ENCODE measurements around the gene DHRSX. TPM values are rescaled to one million over a fixed set of nuclear protein-coding genes. Genes with fewer than 3 reads are reported as not detected.
"Not testable (repeated sequence)": the region's sequence is repeated elsewhere in the genome, so short reads cannot be mapped to it uniquely, and the experiment has no call there.

The DHRSX gene
- total RNA-seq, 1 experiment from 2014 or later: 14.0 TPM

GRCh38 chrX:2419418-2419817, 81.4 kb downstream of the DHRSX start:
- H3K79me2 ChIP-seq (ENCODE audit: low read length); H4K20me1 ChIP-seq (ENCODE audit: insufficient read depth, low read depth, low read length); H3K4me3 ChIP-seq (ENCODE audit: low read length); H3K9me3 ChIP-seq (ENCODE audit: low read length); H3K9me2 ChIP-seq (replicated peaks; ENCODE audit: insufficient read depth, low read length); DNase-seq; H3K27ac ChIP-seq (ENCODE audit: low read length); H3K4me2 ChIP-seq (ENCODE audit: low read depth, low read length, poor library complexity, severe bottlenecking); H3K27me3 ChIP-seq (ENCODE audit: low read length); H3K4me1 ChIP-seq (ENCODE audit: low read length); H3K9ac ChIP-seq (ENCODE audit: low read length); H2AFZ ChIP-seq (ENCODE audit: low read length); H3K36me3 ChIP-seq (ENCODE audit: insufficient read depth, low read length): not testable (repeated sequence)

GRCh38 chrX:2418000-2418399, 82.8 kb downstream of the DHRSX start:
- Histone ChIP-seq H3K4me3 (ENCODE audit: low read length) (no peak overlapping the region), H3K27me3 (ENCODE audit: low read length) (no peaks in the 10 kb centered on the region), H3K36me3 (ENCODE audit: insufficient read depth, low read length) (no peaks in the 10 kb centered on the region), H3K9me3 (ENCODE audit: low read length) (0 out of 2 replicates have a peak, but pooled peaks cover 7% of the 10 kb centered on the region), H3K4me2 (ENCODE audit: low read depth, low read length, poor library complexity, severe bottlenecking) (no peak overlapping the region), H3K79me2 (ENCODE audit: low read length) (0 out of 2 replicates have a peak, but pooled peaks cover 3% of the 10 kb centered on the region), H4K20me1 (ENCODE audit: insufficient read depth, low read depth, low read length) (no peaks in the 10 kb centered on the region), H3K9me2 (replicated peaks; ENCODE audit: insufficient read depth, low read length) (no peaks in the 10 kb centered on the region; the same call in 1 of the 2 replicates), H3K27ac (ENCODE audit: low read length) (no peak overlapping the region), H3K9ac (ENCODE audit: low read length) (no peak overlapping the region), H3K4me1 (ENCODE audit: low read length) (no peaks in the 10 kb centered on the region), H2AFZ (ENCODE audit: low read length) (no peak overlapping the region)
- no peak for DNase-seq

- DNase-seq: no peak
- H3K79me2 ChIP-seq (ENCODE audit: low read length): 0 out of 2 replicates have a peak, but pooled peaks cover 3% of the 10 kb centered on the region
- H3K9me3 ChIP-seq (ENCODE audit: low read length): 0 out of 2 replicates have a peak, but pooled peaks cover 7% of the 10 kb centered on the region
- H2AFZ ChIP-seq (ENCODE audit: low read length): no peak overlapping the region
- H3K4me1 ChIP-seq (ENCODE audit: low read length): no peaks in the 10 kb centered on the region
- no peak overlapping the region for H3K9ac ChIP-seq (ENCODE audit: low read length)
- no peak overlapping the region for H3K4me3 ChIP-seq (ENCODE audit: low read length)
- no peaks in the 10 kb centered on the region for H4K20me1 ChIP-seq (ENCODE audit: insufficient read depth, low read depth, low read length)
- no peaks in the 10 kb centered on the region for H3K27me3 ChIP-seq (ENCODE audit: low read length)
- no peak overlapping the region for H3K27ac ChIP-seq (ENCODE audit: low read length)
- no peaks in the 10 kb centered on the region for H3K36me3 ChIP-seq (ENCODE audit: insufficient read depth, low read length)
- H3K9me2 ChIP-seq (replicated peaks; ENCODE audit: insufficient read depth, low read length): no peaks in the 10 kb centered on the region; the same call in 1 of the 2 replicates
- H3K4me2 ChIP-seq (ENCODE audit: low read depth, low read length, poor library complexity, severe bottlenecking): no peak overlapping the region
Observed at GRCh38 chrX:2416851-2417604, 83.7 kb downstream of the DHRSX start.

- Histone ChIP-seq H3K27me3 (ENCODE audit: low read length) (no peaks in the 10 kb centered on the region), H3K4me3 (ENCODE audit: low read length) (no peak overlapping the region), H3K27ac (ENCODE audit: low read length) (no peak overlapping the region), H3K4me2 (ENCODE audit: low read depth, low read length, poor library complexity, severe bottlenecking) (no peak overlapping the region), H3K36me3 (ENCODE audit: insufficient read depth, low read length) (no peaks in the 10 kb centered on the region), H3K9me2 (replicated peaks; ENCODE audit: insufficient read depth, low read length) (no peaks in the 10 kb centered on the region), H3K9ac (ENCODE audit: low read length) (no peak overlapping the region), H4K20me1 (ENCODE audit: insufficient read depth, low read depth, low read length) (no peaks in the 10 kb centered on the region), H3K9me3 (ENCODE audit: low read length) (0 out of 2 replicates have a peak, but pooled peaks cover 7% of the 10 kb centered on the region), H2AFZ (ENCODE audit: low read length) (no peak overlapping the region), H3K4me1 (ENCODE audit: low read length) (no peaks in the 10 kb centered on the region), H3K79me2 (ENCODE audit: low read length) (0 out of 2 replicates have a peak, but pooled peaks cover 3% of the 10 kb centered on the region)
- DNase-seq: no peak
Observed at GRCh38 chrX:2414384-2414783, 86.4 kb downstream of the DHRSX start.

GRCh38 chrX:2413969-2414368, 86.8 kb downstream of the DHRSX start:
- Histone ChIP-seq H3K9me2 (replicated peaks; ENCODE audit: insufficient read depth, low read length) (no peaks in the 10 kb centered on the region), H4K20me1 (ENCODE audit: insufficient read depth, low read depth, low read length) (no peaks in the 10 kb centered on the region), H3K4me1 (ENCODE audit: low read length) (no peaks in the 10 kb centered on the region), H3K79me2 (ENCODE audit: low read length) (0 out of 2 replicates have a peak, but pooled peaks cover 3% of the 10 kb centered on the region), H3K27me3 (ENCODE audit: low read length) (no peaks in the 10 kb centered on the region), H3K27ac (ENCODE audit: low read length) (no peak overlapping the region), H2AFZ (ENCODE audit: low read length) (no peak overlapping the region), H3K36me3 (ENCODE audit: insufficient read depth, low read length) (no peaks in the 10 kb centered on the region), H3K9ac (ENCODE audit: low read length) (no peak overlapping the region), H3K4me2 (ENCODE audit: low read depth, low read length, poor library complexity, severe bottlenecking) (no peak overlapping the region), H3K9me3 (ENCODE audit: low read length) (0 out of 2 replicates have a peak, but pooled peaks cover 7% of the 10 kb centered on the region), H3K4me3 (ENCODE audit: low read length) (no peak overlapping the region)
- DNase-seq: no peak

- no peak overlapping the region for H2AFZ ChIP-seq (ENCODE audit: low read length)
- peaks cover 4% of the 10 kb centered on the region for H3K36me3 ChIP-seq (ENCODE audit: insufficient read depth, low read length)
- no peak for DNase-seq
- no peak overlapping the region for H3K4me2 ChIP-seq (ENCODE audit: low read depth, low read length, poor library complexity, severe bottlenecking)
- no peaks in the 10 kb centered on the region for H4K20me1 ChIP-seq (ENCODE audit: insufficient read depth, low read depth, low read length)
- H3K9me3 ChIP-seq (ENCODE audit: low read length): peaks cover 12% of the 10 kb centered on the region; the same call in 1 of the 2 replicates
- no peak overlapping the region for H3K27ac ChIP-seq (ENCODE audit: low read length)
- no peaks in the 10 kb centered on the region for H3K27me3 ChIP-seq (ENCODE audit: low read length)
- H3K4me1 ChIP-seq (ENCODE audit: low read length): no peaks in the 10 kb centered on the region
- H3K4me3 ChIP-seq (ENCODE audit: low read length): no peak overlapping the region
- H3K79me2 ChIP-seq (ENCODE audit: low read length): 0 out of 2 replicates have a peak, but pooled peaks cover 3% of the 10 kb centered on the region
- no peaks in the 10 kb centered on the region for H3K9me2 ChIP-seq (replicated peaks; ENCODE audit: insufficient read depth, low read length)
- no peak overlapping the region for H3K9ac ChIP-seq (ENCODE audit: low read length)
Observed at GRCh38 chrX:2412131-2412530, 88.6 kb downstream of the DHRSX start.

GRCh38 chrX:2410279-2411020, 90.3 kb downstream of the DHRSX start:
- DNase-seq: no peak
- Histone ChIP-seq H3K79me2 (ENCODE audit: low read length) (0 out of 2 replicates have a peak, but pooled peaks cover 8% of the 10 kb centered on the region), H4K20me1 (ENCODE audit: insufficient read depth, low read depth, low read length) (no peaks in the 10 kb centered on the region), H3K27ac (ENCODE audit: low read length) (no peak overlapping the region), H3K4me3 (ENCODE audit: low read length) (no peak overlapping the region), H3K9me2 (replicated peaks; ENCODE audit: insufficient read depth, low read length) (no peaks in the 10 kb centered on the region), H3K9ac (ENCODE audit: low read length) (no peak overlapping the region), H3K4me2 (ENCODE audit: low read depth, low read length, poor library complexity, severe bottlenecking) (no peak overlapping the region), H3K9me3 (ENCODE audit: low read length) (peaks cover 9% of the 10 kb centered on the region; the same call in 1 of the 2 replicates), H3K27me3 (ENCODE audit: low read length) (no peaks in the 10 kb centered on the region), H3K4me1 (ENCODE audit: low read length) (no peaks in the 10 kb centered on the region), H2AFZ (ENCODE audit: low read length) (no peak overlapping the region), H3K36me3 (ENCODE audit: insufficient read depth, low read length) (peaks cover 7% of the 10 kb centered on the region)

GRCh38 chrX:2409796-2410195, 91.0 kb downstream of the DHRSX start:
- H3K4me3 ChIP-seq (ENCODE audit: low read length): no peak overlapping the region
- no peak overlapping the region for H3K27ac ChIP-seq (ENCODE audit: low read length)
- H3K9ac ChIP-seq (ENCODE audit: low read length): no peak overlapping the region
- H3K4me2 ChIP-seq (ENCODE audit: low read depth, low read length, poor library complexity, severe bottlenecking): no peak overlapping the region
- peaks cover 7% of the 10 kb centered on the region for H3K36me3 ChIP-seq (ENCODE audit: insufficient read depth, low read length)
- H4K20me1 ChIP-seq (ENCODE audit: insufficient read depth, low read depth, low read length): no peaks in the 10 kb centered on the region
- H3K79me2 ChIP-seq (ENCODE audit: low read length): 0 out of 2 replicates have a peak, but pooled peaks cover 8% of the 10 kb centered on the region
- H3K27me3 ChIP-seq (ENCODE audit: low read length): no peaks in the 10 kb centered on the region
- DNase-seq: no peak
- H3K9me2 ChIP-seq (replicated peaks; ENCODE audit: insufficient read depth, low read length): no peaks in the 10 kb centered on the region
- no peak overlapping the region for H2AFZ ChIP-seq (ENCODE audit: low read length)
- peaks cover 8% of the 10 kb centered on the region; the same call in 1 of the 2 replicates for H3K9me3 ChIP-seq (ENCODE audit: low read length)
- H3K4me1 ChIP-seq (ENCODE audit: low read length): no peaks in the 10 kb centered on the region
